ACHN (cell line): Measurements from ENCODE around the gene TAF10.

Source experiments
- DNase-seq: peaks from one replicate; pipeline ENCODE4 v3.0.0-alpha.2; 2015
- in situ Hi-C: cut with HindIII; loops from 2 replicates; pipeline ENCODE4 v1.10.0; 2017; ENCODE audit warnings: low sequenced_read_pairs, low pct_ligation_motif_present, low pct_unique_long_range_greater_than_20kb

Gene TAF10

DNA sequence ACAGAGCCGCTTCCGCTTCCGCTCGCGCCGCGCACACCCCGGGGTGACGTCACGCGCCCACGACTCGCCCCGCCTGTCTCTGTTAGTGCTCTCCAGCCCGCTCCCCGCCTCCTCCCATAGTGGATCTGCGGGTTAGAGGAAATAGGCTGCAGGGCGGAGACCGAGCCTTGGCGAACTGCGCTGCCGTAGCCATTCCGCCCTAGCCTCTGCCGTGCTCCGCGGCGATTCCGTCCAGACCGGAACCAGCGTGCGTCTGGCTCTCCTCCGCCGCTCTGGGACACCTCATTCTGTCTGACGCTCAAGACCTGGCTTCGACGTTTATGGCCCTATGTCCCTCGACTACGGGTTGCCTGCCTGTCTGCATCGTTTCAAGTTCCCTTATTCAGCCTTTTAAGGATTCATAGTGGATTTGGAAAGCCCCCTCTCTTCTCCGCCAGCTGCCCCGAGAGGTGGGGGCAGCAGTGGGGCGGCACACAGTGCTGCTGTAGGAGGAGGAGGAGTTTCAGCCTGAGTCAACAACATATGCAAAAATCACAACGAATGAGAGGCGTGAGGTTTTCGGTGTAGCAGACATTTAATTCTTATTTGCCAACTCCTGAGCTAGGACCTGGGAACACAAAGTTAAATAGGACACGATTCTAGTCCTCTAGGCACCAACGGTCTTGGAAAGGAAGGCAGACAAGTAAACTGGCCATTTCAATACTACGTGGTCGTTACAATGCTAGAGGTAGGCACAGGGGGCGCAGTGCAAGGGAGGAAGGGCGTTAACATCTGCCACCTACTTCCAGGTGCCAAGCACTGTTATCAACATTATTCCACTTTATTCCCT, at the start of gene TAF10:
TSS of gene TAF10 (minus strand) at position 4 of the 829 bp plus-strand sequence. CDS start 27 bp downstream, outside the sequence.
- in situ Hi-C loops: no loop called here
- DNase-seq: peak; percentile 94

- DNase-seq: no peak
- in situ Hi-C loops: no loop called here
Observed at GRCh38 chr11:6660712-6661111, 48.7 kb upstream of the TAF10 start.

DNA sequence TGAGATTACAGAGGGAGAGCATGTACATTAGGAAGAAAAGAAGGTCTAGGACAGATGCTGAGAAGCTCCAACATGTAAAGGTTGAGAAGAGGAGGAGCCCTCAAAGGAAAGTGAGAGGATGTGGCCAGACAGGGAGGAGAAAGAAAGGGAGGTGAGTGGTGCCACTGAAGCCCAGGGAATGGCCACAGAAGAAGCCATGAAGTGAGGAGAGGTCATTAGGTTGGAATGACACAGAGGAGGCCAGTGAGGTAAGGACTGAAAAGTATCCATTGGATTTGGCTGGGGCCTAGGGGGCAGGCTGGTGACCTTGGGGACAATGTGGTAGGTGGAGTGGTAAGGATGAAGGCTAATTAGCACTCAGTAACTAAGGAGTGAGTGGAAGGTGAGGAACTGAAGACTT, 46.6 kb upstream of the TAF10 start:
- DNase-seq: no peak
- in situ Hi-C loops: no loop called here

- in situ Hi-C loops: no loop called here
- DNase-seq: no peak
Observed at GRCh38 chr11:6657346-6657745, 45.3 kb upstream of the TAF10 start.

GRCh38 chr11:6656936-6657335, 44.9 kb upstream of the TAF10 start:
- in situ Hi-C loops: no loop called here
- DNase-seq: no peak

DNA sequence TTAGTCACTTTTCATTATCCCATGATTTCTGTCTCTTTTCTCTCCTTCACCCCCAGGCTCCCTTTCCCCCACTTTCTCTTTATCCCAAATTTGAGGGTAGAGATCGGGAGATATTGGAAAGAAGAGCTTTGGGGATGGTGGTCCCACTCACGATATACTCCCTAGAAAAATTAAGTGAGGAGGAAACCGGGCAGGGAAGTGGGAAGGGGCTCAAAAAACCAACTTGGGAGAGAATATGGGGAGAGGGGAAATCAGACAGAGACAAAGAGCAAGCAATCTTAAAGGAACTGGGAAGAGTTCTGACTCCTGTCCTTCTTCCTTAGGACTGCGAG, 44.5 kb upstream of the TAF10 start:
- in situ Hi-C loops: no loop called here
- no peak for DNase-seq

DNA sequence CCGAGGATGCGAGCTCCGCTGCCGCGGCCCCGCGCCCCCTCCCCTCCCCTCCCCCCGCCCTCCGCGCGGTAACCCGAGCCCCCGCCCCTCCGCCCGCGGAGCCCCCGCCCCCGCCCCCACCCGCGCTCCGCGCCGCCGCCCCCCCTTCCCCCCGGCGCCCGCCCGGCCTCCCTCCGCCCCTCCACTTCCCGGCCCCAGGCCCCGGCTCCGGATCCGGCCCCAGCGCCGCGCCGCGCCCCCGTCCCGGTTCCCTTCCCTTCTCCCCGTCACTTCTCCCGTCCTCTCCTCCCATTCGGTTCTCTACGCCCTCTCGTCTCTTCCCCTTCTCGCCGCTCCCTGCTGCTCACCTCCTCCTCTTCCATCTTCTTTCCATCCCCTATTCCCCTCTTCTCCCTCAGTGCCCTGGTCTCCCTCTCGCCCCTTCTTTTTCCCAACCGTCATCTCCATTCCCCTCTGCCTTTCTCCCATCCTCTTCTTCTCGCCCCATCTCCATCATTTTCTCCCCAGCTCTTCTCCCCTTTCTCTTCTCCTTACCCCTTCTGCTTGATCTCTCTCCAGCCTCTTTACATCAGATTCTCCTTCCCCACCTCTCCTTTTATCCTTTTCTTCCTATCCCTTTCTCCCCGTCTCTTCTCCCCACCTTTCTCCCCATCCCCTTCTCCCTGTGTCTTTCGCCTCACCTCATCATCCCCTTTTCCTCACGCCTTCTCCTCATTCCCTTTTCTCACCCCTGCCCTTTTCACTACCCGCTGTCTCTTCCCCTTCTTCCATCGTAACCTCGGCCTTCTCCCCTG, 44.0 kb upstream of the TAF10 start, which contains the start of gene DCHS1:
TSS of gene DCHS1 (minus strand) at position 20 of the 794 bp plus-strand sequence. CDS start 14,196 bp downstream, outside the sequence.
- no peak for DNase-seq
- in situ Hi-C loops: no loop called here

DNA sequence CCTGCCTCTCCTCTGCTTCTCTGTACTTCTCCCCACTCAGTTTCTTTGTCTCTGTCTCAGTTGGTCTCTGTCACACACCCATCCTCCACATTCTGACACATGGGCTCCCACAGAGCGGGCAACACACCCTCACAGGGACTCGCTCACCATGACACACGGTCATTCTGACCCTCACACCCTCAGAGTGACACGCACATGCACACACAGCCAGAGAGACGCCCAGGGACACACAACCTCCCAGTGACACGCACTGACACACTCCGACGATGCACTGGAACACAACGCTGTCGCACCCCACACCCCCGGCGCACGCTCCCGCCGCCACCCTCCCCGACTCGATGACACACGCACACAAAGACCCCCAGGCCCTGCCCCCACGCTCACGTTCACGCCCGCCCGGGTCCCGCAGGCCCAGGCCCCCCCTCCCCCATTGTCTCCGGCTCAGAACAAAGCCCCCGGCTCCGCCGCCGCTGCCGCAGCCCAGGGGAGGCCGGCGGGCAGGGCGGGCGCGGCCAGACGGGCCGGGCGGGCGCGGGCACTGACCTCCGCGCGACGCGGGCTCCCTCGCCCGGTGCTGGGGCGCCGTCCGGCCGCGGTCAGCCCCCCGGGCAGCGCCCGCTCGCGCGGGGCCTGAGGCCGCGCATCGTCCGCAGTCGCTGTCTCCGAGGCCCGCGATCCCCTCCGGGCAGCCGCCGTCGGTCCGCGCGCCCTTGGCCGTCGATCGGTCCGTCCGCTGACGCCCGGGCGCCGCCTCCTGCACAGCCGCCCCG, 43.2 kb upstream of the TAF10 start:
- DNase-seq: no peak
- in situ Hi-C loops: no loop called here

DNA sequence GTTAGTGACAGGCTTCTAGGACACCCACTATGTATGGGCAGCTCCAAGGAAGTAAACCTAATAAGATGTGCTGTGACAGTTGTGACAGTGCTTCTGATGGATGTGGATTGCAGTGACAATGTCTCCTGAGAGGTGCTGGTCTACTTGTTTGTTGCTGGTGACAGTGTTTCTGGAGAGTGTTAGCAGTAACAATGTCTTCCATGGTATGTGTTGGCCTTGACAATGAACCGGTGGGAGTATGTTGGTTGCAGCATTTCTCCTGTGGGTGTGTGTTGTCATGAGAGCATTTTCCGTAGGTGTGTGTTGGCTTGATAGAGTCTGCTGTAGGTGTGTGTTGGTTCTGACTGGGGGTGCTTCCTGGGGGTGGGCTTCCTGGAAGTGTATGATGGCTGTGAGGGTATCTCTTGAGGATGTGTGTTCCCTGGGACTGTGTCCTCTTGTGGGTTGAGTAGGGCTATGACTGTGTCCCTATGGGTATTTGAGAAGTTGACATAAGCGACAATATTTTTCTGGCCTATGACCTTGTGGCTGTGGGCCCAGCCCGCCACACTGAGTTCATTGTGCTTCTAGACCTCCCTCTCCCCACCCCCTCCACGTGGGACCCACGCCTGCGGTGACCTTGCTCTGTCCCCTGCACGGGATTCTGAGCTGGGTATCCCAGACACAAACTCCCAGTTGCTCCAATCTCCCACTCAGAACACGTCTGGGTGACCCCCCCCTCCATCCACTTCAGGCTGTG, 42.4 kb upstream of the TAF10 start:
- in situ Hi-C loops: no loop called here

DNA sequence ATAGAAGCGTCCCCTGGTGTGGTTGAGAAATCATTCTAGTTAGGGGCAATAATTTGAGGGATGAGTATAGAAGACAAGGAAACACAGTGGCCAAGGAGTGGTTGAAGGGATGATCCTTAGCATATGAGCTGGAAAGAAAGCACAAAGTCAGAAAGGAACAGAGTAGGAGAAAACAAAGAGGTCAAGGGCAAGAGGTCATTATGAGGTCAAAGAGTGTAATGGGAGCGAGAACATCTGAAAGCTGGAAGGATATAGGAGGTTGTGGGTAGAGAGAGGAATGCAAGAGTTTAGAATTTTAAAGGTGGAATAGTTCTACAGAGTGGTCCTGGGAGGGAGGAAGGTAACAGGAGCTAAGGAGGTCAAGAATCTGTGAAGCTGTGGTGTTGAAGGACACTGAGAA, 41.6 kb upstream of the TAF10 start:
- in situ Hi-C loops: no loop called here
- no peak for DNase-seq

More for the DNA sequence above, 42.4 kb upstream of the TAF10 start:
- DNase-seq: no peak

GRCh38 chr11:6653097-6653496, 41.1 kb upstream of the TAF10 start:
- no peak for DNase-seq
- in situ Hi-C loops: no loop called here

- no peak for DNase-seq
- in situ Hi-C loops: no loop called here
Observed at GRCh38 chr11:6652182-6652581, 40.2 kb upstream of the TAF10 start.

- in situ Hi-C loops: no loop called here
- DNase-seq: no peak
Observed at GRCh38 chr11:6650980-6651379, 39.0 kb upstream of the TAF10 start.

GRCh38 chr11:6650104-6650503, 38.1 kb upstream of the TAF10 start:
- in situ Hi-C loops: no loop called here
- no peak for DNase-seq

DNA sequence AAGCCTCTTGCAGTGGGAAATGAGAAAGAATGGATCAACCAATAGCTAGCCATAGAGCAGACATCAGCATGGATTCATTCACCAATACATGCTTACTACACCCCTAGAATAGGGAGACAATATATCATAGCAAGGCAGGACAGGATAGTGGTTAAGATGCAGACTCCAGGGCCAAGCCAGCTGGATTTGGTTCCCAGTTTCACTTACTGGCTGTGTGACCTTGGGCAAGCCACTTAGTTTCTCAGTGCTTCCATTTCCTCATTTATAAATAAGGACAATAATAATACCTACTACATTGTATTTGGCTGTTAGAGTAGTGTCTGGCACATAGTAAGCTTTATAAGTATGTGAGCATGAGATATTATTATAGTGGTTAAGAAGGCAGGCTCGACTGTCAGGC, 36.5 kb upstream of the TAF10 start:
- DNase-seq: no peak
- in situ Hi-C loops: no loop called here

DNA sequence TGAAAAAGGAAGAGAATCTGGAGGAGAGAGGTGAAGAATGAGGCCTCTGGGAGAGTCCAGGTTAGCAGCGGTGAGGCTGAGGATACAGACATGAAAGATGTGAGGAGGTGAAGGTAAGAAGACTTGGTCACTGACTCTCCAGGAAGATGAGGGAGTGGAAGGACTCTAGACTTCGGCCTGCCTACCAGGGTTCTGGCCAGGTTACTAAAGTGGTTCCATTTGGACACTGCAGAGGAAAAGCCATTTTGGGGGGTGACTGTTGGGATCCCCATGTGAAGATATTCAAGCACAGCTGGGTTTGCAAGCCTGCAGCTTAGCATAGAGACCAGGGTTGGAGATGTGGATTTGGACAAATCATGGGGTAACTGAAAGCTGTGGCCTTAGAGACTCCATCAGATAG, 35.8 kb upstream of the TAF10 start:
- in situ Hi-C loops: no loop called here
- no peak for DNase-seq

DNA sequence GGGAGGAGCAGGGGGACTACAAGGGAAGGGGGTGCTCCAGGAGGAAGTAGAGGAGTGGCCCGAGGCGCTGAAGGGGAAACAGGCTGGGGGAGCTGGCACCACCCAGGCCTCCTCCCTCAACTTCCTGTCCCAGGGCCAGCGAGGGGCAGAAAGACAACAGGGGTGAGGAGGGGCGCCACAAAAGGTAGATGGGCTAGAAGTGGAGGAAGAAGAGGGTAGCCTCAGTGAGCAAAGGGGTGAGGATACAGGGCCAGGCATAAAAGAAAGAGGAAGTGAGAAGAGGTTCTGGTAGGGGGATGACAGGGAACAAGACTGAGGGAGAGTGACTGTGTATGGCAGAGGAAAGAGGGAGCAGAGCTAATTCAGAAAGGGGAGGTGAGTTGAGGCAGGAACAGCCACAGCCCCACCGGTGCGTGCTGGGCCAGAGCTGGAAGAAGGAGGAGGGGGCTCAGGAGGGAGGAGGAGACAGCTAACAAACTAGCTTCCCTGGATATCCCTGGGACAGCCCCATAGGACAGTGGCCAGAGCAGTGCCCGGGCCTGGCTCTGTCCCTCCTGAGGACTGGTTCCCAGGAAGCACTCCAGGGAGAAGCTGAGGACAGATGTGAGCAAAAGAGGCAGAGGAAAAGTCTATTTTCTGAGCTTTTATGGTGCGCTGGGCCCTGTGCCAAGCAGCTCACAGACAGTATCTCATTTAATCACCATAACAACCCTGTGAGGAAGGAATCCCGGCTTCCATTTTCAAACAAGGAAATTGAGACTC, 35.1 kb upstream of the TAF10 start:
- in situ Hi-C loops: no loop called here
- no peak for DNase-seq

GRCh38 chr11:6646576-6646917, 34.5 kb upstream of the TAF10 start:
- DNase-seq: no peak
- in situ Hi-C loops: no loop called here
